SU-DHL-6 (cell line): Measurements from ENCODE around the gene HTR2C.

ENCODE experiments used
- CTCF ChIP-seq: fragments of 200-600 bp; sonication (generic); IDR thresholded peaks from one replicate; pipeline ENCODE4 v1.5.1; 2017; ENCODE audit warnings: antibody characterized with exemption, mild to moderate bottlenecking, low read length, moderate library complexity; ENCODE audit not compliant: insufficient read depth, poor library complexity, severe bottlenecking
- EZH2phosphoT487 ChIP-seq: fragments of 200-600 bp; sonication (generic), shearing (Covaris generic); conservative IDR thresholded peaks from 2 replicates; pipeline ENCODE4 v1.6.1; 2018; ENCODE audit warnings: mild to moderate bottlenecking, antibody characterized with exemption, low read length, moderate library complexity, mixed read lengths

- TF ChIP-seq CTCF: no peak
- TF ChIP-seq EZH2phosphoT487: no peak
Observed at GRCh38 chrX:114782925-114783324, 199.0 kb downstream of the HTR2C start.
